GM18498 (cell line): ENCODE measurements around the gene RINL.
"Not testable (repeated sequence)": the region's sequence is repeated elsewhere in the genome, so short reads cannot be mapped to it uniquely, and the experiment has no call there.

Source experiments
- ATAC-seq: cut with Tn5 transposase; IDR thresholded peaks from one replicate; pipeline ENCODE4 v1.9.1; 2021; ENCODE audit warnings: mild to moderate bottlenecking, moderate library complexity; ENCODE audit not compliant: unreplicated experiment

Gene RINL

DNA sequence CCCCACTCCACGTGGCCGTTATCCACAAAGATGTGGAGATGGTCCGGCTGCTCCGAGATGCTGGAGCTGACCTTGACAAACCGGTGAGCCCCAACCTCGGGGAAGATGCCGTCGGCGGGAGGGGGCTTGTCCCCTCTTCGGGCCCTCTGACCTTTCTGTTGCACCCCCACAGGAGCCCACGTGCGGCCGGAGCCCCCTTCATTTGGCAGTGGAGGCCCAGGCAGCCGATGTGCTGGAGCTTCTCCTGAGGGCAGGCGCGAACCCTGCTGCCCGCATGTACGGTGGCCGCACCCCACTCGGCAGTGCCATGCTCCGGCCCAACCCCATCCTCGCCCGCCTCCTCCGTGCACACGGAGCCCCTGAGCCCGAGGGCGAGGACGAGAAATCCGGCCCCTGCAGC lies 29.2 kb upstream of the RINL start:
- no peak for ATAC-seq

DNA sequence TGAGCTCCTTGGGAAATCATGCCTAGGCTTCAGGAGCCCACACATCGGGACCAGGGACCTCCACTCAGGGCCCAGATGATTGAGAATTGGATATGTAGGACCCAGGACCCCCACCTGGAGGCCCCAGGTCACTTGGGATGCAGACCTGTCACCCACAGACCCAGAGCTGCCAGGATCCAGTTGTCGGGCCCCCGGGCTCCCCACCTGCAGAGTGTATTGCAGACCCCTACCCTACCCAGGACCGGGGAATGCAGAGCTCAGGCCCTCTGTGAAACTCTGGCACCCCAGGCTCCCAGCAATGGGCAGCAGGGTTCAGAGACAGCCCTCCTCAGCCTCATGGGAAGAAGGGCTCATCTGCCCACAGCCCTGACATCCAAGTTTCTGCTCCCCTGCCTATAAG lies 27.5 kb upstream of the RINL start:
- no peak for ATAC-seq

- ATAC-seq, result no peak
These were observed 26.8 kb upstream of the RINL start for GRCh38 chr19:38904581-38905539.

DNA sequence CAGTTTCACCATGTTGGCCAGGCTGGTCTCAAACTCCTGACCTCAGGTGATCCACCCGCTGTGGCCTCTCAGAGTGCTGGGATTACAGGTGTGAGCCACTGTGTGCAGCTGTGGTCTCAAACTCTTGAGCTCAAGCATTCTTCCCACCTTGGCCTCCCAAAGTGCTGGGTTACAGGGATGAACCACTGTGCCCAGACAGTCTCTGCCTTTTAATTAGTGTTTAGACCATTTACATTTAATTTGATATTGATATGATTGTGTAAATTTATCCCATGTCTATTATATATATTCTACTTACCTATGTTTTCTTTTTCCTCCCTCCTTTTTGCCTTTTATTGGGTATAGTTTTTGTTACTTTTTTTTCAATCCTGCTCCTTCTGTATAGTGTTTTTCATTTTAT lies 23.6 kb upstream of the RINL start:
- no peak for ATAC-seq

GRCh38 chr19:38900743-38901190 lies 22.7 kb upstream of the RINL start:
- no peak for ATAC-seq

DNA sequence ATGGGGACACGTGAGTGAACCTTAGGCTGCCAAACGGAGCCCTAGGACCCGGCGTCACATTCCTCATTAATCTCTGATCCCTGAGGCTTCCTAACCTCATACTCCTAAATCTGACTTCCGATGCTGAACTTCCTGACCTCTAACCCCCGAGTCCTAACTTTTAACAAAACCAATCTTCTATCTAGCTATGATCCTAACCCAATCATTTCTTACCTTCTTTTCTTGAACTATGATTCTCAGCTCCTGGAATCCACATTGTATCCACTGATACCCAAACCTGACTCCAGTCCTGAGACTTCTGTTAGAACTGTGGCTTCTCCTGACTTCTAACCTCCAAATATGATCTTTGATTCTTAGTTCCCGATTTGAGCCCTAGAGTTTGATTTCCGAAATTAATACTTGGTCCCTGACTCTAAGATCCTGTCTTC lies 22.1 kb upstream of the RINL start:
- no peak for ATAC-seq

DNA sequence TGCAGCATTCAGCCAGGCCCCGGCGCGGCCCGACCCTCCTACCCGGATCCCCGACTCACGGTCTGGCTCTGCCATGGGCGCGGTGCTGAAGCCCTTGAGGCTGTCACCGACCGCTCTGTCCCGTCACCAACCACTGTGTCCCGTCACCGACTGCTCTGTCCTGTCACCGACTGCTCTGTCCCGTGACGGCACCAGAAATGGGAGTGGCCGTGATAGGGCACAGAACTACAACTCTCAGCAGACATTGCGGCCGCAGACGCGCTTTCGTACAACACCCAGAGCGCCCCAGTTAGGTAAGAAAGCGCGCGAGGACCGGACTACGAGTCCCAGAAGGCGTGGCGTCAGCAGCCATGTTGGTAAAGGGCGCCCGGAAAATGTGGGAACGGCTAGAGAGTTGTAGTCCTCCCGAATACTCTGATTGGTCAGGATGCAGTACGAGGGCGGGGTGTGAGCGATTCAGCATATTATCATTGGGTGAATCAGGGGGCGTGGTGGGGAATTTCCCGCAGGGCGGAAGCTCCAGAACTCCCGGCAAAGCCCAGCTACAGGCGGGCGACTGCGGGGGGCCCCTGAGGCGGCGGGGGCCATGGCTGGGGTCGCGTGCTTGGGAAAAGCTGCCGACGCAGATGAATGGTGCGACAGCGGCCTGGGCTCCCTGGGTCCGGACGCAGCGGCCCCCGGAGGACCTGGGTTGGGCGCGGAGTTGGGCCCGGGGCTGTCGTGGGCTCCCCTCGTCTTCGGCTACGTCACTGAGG lies 21.5 kb upstream of the RINL start, which contains the start of the genes NFKBIB and SIRT2:
Gene NFKBIB, plus strand, starts transcription at position 523 of the 755 bp plus-strand sequence. Its CDS starts 64 bp downstream, at position 587.
Gene SIRT2, minus strand, starts transcription at position 172 of the 755 bp plus-strand sequence. Its CDS starts 97 bp downstream, at position 75.
- ATAC-seq, result peak; percentile 94

GRCh38 chr19:38898788-38899446 lies 20.8 kb upstream of the RINL start:
- no peak for ATAC-seq

GRCh38 chr19:38894968-38895367 lies 16.9 kb upstream of the RINL start:
- no peak for ATAC-seq

- ATAC-seq, result no peak
These were observed 15.3 kb upstream of the RINL start for GRCh38 chr19:38893341-38893771.

- ATAC-seq, result no peak
These were observed 14.8 kb upstream of the RINL start for GRCh38 chr19:38892841-38893240.

DNA sequence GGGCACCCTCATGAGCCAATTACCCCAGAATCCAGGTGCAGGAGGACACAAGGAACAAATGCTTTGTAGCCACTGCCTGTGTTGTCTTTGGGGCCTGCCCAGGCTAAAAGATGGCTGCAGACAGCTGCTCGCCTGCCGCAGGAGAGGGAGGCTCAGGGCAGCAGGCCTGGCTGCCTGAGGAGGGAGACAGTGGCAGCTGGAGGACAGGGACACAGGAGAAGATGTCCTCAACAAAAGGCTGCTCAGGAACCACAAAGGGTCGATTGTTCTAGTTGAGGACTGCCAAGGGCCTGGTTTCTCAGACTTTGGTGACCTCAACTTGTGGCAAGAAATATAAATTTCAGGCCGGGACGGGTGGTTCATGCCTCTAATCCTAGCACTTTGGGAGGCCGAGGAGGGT lies 13.7 kb upstream of the RINL start:
- no peak for ATAC-seq

- no peak for ATAC-seq
These were observed 12.6 kb upstream of the RINL start for GRCh38 chr19:38890686-38891085.

DNA sequence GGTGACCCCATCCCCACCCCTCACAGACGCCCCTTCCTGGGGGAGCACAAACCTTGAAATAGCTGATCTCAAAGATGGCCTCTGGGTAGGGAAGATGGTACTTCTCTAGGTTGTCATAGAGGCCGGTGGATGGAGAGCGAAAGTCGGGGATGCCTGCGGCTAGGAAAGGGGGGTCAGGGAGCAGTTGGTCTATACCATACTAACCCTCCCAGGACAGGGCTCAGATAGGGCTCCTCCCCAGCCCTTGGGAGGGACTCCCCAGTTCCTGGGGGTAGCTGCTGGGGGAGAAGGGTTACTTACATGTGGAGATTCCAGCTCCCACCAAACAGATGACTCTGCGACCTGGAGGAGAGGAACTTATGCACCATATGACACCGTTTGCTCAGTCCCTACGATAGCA lies 11.7 kb upstream of the RINL start:
- ATAC-seq, result no peak

- no peak for ATAC-seq
These were observed 10.8 kb upstream of the RINL start for GRCh38 chr19:38888876-38889275.

DNA sequence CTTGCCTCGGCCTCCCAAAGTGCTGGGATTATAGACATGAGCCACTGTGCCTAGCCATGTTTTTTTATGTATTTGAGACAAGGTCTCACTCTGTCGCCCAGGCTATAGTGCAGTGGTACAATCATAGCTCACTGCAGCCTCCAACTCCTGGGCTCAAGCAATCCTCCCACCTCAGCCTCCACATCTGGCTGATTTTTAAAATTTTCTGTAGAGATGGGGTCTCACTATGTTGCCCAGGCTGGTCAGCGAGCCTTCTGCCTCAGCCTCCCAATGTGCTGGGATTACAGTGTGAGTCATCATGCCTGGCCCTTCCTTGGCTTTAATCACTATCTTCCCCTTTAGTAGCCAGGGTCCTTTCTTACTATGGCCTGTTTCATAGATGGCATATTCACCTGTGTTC lies 6.6 kb upstream of the RINL start:
- ATAC-seq, result not testable (repeated sequence)

- ATAC-seq, result no peak
These were observed 5.2 kb upstream of the RINL start for GRCh38 chr19:38883286-38883685.

- ATAC-seq, result no peak
These were observed 3.0 kb upstream of the RINL start for GRCh38 chr19:38880882-38881609.

DNA sequence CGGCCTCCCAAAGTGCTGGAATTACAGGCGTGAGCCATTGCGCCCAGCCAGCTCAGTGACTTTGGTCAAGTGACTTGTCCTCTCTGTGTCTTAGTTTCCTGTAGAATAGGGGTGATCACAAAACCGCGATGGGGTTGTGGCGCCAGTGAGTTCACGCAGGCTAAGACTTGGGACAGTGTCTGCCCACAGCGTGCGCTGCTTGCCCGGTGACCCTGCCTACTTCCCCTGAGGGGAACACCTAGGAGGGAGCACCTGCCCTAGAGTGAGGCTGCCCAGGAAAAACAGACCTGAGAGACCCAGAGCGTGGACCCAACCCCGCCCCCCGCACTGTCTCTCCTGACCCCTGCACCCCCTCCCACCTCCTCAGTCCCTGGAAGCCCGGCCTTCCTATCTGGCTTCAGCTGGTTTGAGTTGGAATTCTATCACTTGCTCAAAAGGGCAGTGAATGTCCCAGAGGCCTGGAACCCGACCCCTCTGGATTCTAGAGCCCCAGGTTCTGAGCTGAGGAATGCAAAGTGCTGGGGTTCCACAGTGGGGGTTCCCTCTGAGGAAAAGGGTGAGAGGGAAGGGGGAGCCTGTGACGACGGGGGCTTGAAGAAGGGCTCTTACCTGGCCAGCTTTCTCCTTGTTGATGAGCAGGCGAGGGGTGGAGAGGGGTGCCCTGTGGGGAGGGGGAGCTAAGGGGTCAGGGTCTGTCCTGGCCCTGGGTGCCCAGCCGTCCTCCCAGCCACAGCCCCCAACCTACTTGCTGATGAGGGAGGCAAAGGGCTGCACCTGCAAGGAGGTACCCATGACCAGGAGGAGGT lies 2.2 kb upstream of the RINL start:
- no peak for ATAC-seq

DNA sequence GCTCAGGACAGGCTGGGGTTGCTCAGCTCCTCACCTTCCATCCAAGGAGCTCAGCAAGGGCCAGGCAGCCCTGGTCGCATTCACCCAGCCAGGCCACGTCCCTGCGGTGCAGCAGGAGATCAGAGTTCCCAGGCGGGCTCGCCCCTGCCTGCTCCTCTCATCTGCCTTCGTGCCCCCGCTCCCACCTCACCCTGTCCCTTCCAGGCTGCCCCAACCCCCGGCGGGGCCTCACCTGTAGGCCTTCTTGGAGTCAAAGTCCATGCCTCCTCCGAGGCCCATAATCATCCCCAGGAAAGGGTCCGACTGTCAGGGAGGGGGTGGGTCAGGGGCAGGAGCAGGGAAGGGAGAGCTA lies 1.3 kb upstream of the RINL start:
- no peak for ATAC-seq
